ENCODE results near the gene LIPF. TPM values are rescaled to one million over a fixed set of nuclear protein-coding genes. Genes with fewer than 3 reads are reported as not detected.
"Not testable (repeated sequence)": the region's sequence is repeated elsewhere in the genome, so short reads cannot be mapped to it uniquely, and the experiment has no call there.

The LIPF gene
- total RNA-seq, 2 donors from 2014 or later: not detected

- Mint-ChIP-seq H3K36me3 (no peaks in the 10 kb centered on the region), H3K27me3 (peaks cover 6 to 20% of the 10 kb centered on the region in 2 donors), H3K27ac (no peak overlapping the region), H3K4me1 (ENCODE audit: low read depth in 2 of 2) (no peaks in the 10 kb centered on the region), H3K9me3 (no peaks in the 10 kb centered on the region), H3K4me3 (no peak overlapping the region)
- DNase-seq (ENCODE audit: low spot score) (no peak), ATAC-seq (no peak)
Measured at GRCh38 chr10:88693392-88694020, 29.3 kb downstream of the LIPF start.

GRCh38 chr10:88702848-88703597, 38.8 kb downstream of the LIPF start:
- Mint-ChIP-seq H3K27me3 (peaks cover 3 to 6% of the 10 kb centered on the region in 2 donors), H3K27ac (no peak overlapping the region), H3K36me3 (no peaks in the 10 kb centered on the region), H3K4me1 (ENCODE audit: low read depth in 2 of 2) (no peaks in the 10 kb centered on the region), H3K9me3 (no peaks in the 10 kb centered on the region), H3K4me3 (no peak overlapping the region)
- DNase-seq (ENCODE audit: low spot score): no peak
- ATAC-seq: no peak

- H3K27me3 Mint-ChIP-seq: peaks cover 0 to 6% of the 10 kb centered on the region in 2 donors
- DNase-seq (ENCODE audit: low spot score) (no peak), ATAC-seq (no peak)
- H3K9me3 Mint-ChIP-seq: no peaks in the 10 kb centered on the region
- H3K36me3 Mint-ChIP-seq: no peaks in the 10 kb centered on the region
- no peak within 1 kb of the TSS for H3K27ac Mint-ChIP-seq
- H3K4me1 Mint-ChIP-seq (ENCODE audit: low read depth in 2 of 2): no peaks in the 10 kb centered on the region
- no peak within 1 kb of the TSS for H3K4me3 Mint-ChIP-seq
Measured at GRCh38 chr10:88705958-88706357, 41.7 kb downstream of the LIPF start, which contains the start of gene LIPK. Gene LIPK (plus strand): TSS chr10:88706249. CDS start chr10:88724544, 18,295 bp downstream.

- H3K4me3 Mint-ChIP-seq: no peak overlapping the region
- peaks cover 0 to 6% of the 10 kb centered on the region in 2 donors for H3K27me3 Mint-ChIP-seq
- H3K36me3 Mint-ChIP-seq: no peaks in the 10 kb centered on the region
- H3K4me1 Mint-ChIP-seq (ENCODE audit: low read depth in 2 of 2): no peaks in the 10 kb centered on the region
- no peak for ATAC-seq
- DNase-seq (ENCODE audit: low spot score): no peak
- no peak overlapping the region for H3K27ac Mint-ChIP-seq
- no peaks in the 10 kb centered on the region for H3K9me3 Mint-ChIP-seq
Measured at GRCh38 chr10:88707429-88708155, 43.4 kb downstream of the LIPF start.

- not testable (repeated sequence) for H3K36me3 Mint-ChIP-seq; DNase-seq (ENCODE audit: low spot score); H3K4me1 Mint-ChIP-seq (ENCODE audit: low read depth in 2 of 2); H3K4me3 Mint-ChIP-seq; H3K27me3 Mint-ChIP-seq; H3K27ac Mint-ChIP-seq; ATAC-seq; H3K9me3 Mint-ChIP-seq
Measured at GRCh38 chr10:88709361-88709760, 45.1 kb downstream of the LIPF start.

- DNase-seq (ENCODE audit: low spot score): no peak
- Mint-ChIP-seq H3K9me3 (no peaks in the 10 kb centered on the region), H3K36me3 (no peaks in the 10 kb centered on the region), H3K4me1 (ENCODE audit: low read depth in 2 of 2) (no peaks in the 10 kb centered on the region), H3K27ac (no peak overlapping the region), H3K27me3 (peaks cover 8 to 16% of the 10 kb centered on the region in 2 donors), H3K4me3 (no peak overlapping the region)
- ATAC-seq: no peak
Measured at GRCh38 chr10:88715517-88715916, 51.3 kb downstream of the LIPF start.

- peaks cover 6 to 15% of the 10 kb centered on the region in 2 donors for H3K27me3 Mint-ChIP-seq
- H3K36me3 Mint-ChIP-seq: no peaks in the 10 kb centered on the region
- no peak for DNase-seq (ENCODE audit: low spot score)
- no peaks in the 10 kb centered on the region for H3K9me3 Mint-ChIP-seq
- no peak for ATAC-seq
- no peak overlapping the region for H3K27ac Mint-ChIP-seq
- peaks cover 0 to 5% of the 10 kb centered on the region in 2 donors for H3K4me1 Mint-ChIP-seq (ENCODE audit: low read depth in 2 of 2)
- no peak overlapping the region for H3K4me3 Mint-ChIP-seq
Measured at GRCh38 chr10:88721392-88721791, 57.1 kb downstream of the LIPF start.

- Mint-ChIP-seq H3K27ac (peak overlapping the region in 1 of 2 donors; percentile 49), H3K4me3 (no peak overlapping the region), H3K27me3 (no peaks in the 10 kb centered on the region), H3K36me3 (no peaks in the 10 kb centered on the region), H3K4me1 (ENCODE audit: low read depth in 2 of 2) (peaks cover 0 to 5% of the 10 kb centered on the region in 2 donors), H3K9me3 (no peaks in the 10 kb centered on the region)
- no peak for ATAC-seq
- no peak for DNase-seq (ENCODE audit: low spot score)
Measured at GRCh38 chr10:88725798-88726197, 61.6 kb downstream of the LIPF start.

GRCh38 chr10:88728107-88728763, 64.0 kb downstream of the LIPF start:
- H3K27me3 Mint-ChIP-seq: no peaks in the 10 kb centered on the region

More at GRCh38 chr10:88728107-88728763, 64.0 kb downstream of the LIPF start:
- peak; percentile 20 to 48 for ATAC-seq
- Mint-ChIP-seq H3K9me3 (no peaks in the 10 kb centered on the region), H3K36me3 (no peaks in the 10 kb centered on the region), H3K4me1 (ENCODE audit: low read depth in 2 of 2) (peaks cover 0 to 5% of the 10 kb centered on the region in 2 donors), H3K4me3 (no peak overlapping the region), H3K27ac (no peak overlapping the region)
- no peak for DNase-seq (ENCODE audit: low spot score)

Other genes starting within 250 kb of the LIPF start
- 1 to 10 TPM; 2.4 to 2.9 TPM for gene RNLS, start 81.1 kb upstream of the LIPF start, total RNA-seq
- not detected for gene LIPJ, start 77.7 kb upstream of the LIPF start, total RNA-seq
- gene LIPK, start 41.8 kb downstream of the LIPF start, total RNA-seq: not detected
- gene LIPN, start 95.6 kb downstream of the LIPF start, total RNA-seq: not detected
- not detected for gene LIPM, start 138.3 kb downstream of the LIPF start, total RNA-seq
- under 1 TPM; 0.29 to 0.73 TPM for gene ANKRD22, start 187.4 kb downstream of the LIPF start, total RNA-seq
- gene STAMBPL1, start 215.8 kb downstream of the LIPF start, total RNA-seq: 10 to 100 TPM; 21.0 to 37.6 TPM

Data from natural killer cell treated with Interleukin-12 subunit alpha and Interleukin-12 subunit beta and Interleukin-15 and Interleukin-18, amount 100 ng/mL, for 72 hours (primary cell).